ENCODE data around the gene PIGL.

- TF ChIP-seq CTCF (conservative IDR thresholded peaks at IDR 0.05; ENCODE audit: low read length) (no peak), EZH2phosphoT487 (IDR thresholded peaks at IDR 0.05; ENCODE audit: borderline replicate concordance) (no peak)
Measured at GRCh38 chr17:16215965-16216316, 1.1 kb upstream of the PIGL start.
